Panc1 (cell line): ENCODE results near the gene MPL. TPM values are rescaled to one million over a fixed set of nuclear protein-coding genes. Genes with fewer than 3 reads are reported as not detected.

Experiments
- ATAC-seq: fragments of 200-7000 bp; cut with Tn5 transposase; 2 replicates; pipeline ENCODE4 v1.9.1; 2020; ENCODE audit warnings: mild to moderate bottlenecking, moderate library complexity
- BruUV-seq: library from RNA; stranded (reverse); fragments of 400-500 nt; replicated peaks from 2 replicates; lab custom pipeline; 2021; lab: Mats Ljungman, UMichigan
- CTCF ChIA-PET: fragments of 300-600 bp; sonication (Branson Sonifier 250); formaldehyde crosslinking; loops from one replicate; lab custom pipeline; 2022; ENCODE audit warnings: antibody characterized with exemption; lab: Charles Lee
- POLR2A ChIA-PET: fragments of 300-600 bp; sonication (Branson Sonifier 250); formaldehyde crosslinking; loops from one replicate; lab custom pipeline; 2022; ENCODE audit warnings: antibody characterized with exemption; lab: Charles Lee
- DNase-seq: peaks from one replicate; pipeline ENCODE4 v3.0.0-alpha.2; 2010; ENCODE audit warnings: low read depth, low spot score
- H3K27ac ChIP-seq: 2 replicates; pipeline ENCODE4 v1.5.1; 2011; ENCODE audit warnings: mild to moderate bottlenecking, low read length, inconsistent platforms
- H3K27me3 ChIP-seq: fragments of 200-500 bp; sonication (Bioruptor generic); 2 replicates; pipeline ENCODE4 v1.6.0; 2014; ENCODE audit warnings: low read length, inconsistent platforms; ENCODE audit not compliant: control insufficient read depth, insufficient read depth
- H3K36me3 ChIP-seq: fragments of 200-500 bp; sonication (Bioruptor generic); 2 replicates; pipeline ENCODE4 v1.5.1; 2014; ENCODE audit warnings: inconsistent platforms, mild to moderate bottlenecking, low read length, moderate library complexity; ENCODE audit not compliant: control insufficient read depth, insufficient read depth
- H3K4me1 ChIP-seq: 2 replicates; pipeline ENCODE4 v1.5.1; 2011; ENCODE audit warnings: inconsistent platforms, mild to moderate bottlenecking, low read length, moderate library complexity; ENCODE audit not compliant: control insufficient read depth, insufficient read depth
- H3K4me3 ChIP-seq, 2 experiments: 2 replicates each; pipeline ENCODE4 v1.5.1; 2011 to 2012; ENCODE audit warnings: low read depth in 2 of 2, low read length in 2 of 2, mild to moderate bottlenecking in 2 of 2, inconsistent platforms in 1 of 2, moderate library complexity in 1 of 2
- H3K9me3 ChIP-seq: fragments of 200-500 bp; sonication (Bioruptor generic); 2 replicates; pipeline ENCODE4 v1.5.1; 2014; ENCODE audit warnings: low read depth, mild to moderate bottlenecking, inconsistent platforms, low read length, moderate library complexity; ENCODE audit not compliant: control insufficient read depth, insufficient read depth
- CTCF ChIP-seq: fragments of 450-650 bp; IDR thresholded peaks from 2 replicates; pipeline ENCODE4 v1.5.1; 2017; ENCODE audit warnings: mild to moderate bottlenecking
- POLR2AphosphoS5 ChIP-seq: IDR thresholded peaks from 2 replicates; pipeline ENCODE4 v1.6.1; 2012; ENCODE audit warnings: mild to moderate bottlenecking, low read depth, low read length, moderate library complexity
- SIN3A ChIP-seq: IDR thresholded peaks from 2 replicates; pipeline ENCODE4 v1.6.1; 2012; ENCODE audit warnings: low read depth, mild to moderate bottlenecking, low read length, moderate library complexity, borderline replicate concordance; ENCODE audit not compliant: insufficient read depth
- TCF7L2 ChIP-seq: IDR thresholded peaks from 2 replicates; pipeline ENCODE4 v1.6.1; 2011; ENCODE audit warnings: mild to moderate bottlenecking, low read depth, low read length, inconsistent platforms
- in situ Hi-C: cut with HindIII; loops from 2 replicates; pipeline ENCODE4 v1.10.0; 2016; ENCODE audit warnings: low sequenced_read_pairs, low pct_unique_long_range_greater_than_20kb
- intact Hi-C: fragments of 100-400 bp; cut with micrococcal nuclease; formaldehyde crosslinking; loops from one replicate; pipeline ENCODE4 v1.10.0; 2022; ENCODE audit not compliant: unreplicated experiment
- total RNA-seq: library from RNA; stranded (reverse); gene quantifications from one replicate; pipeline ENCODE4 v1.2.1, GENCODE V29; 2021; ENCODE audit not compliant: unreplicated experiment
- TF ChIP-seq, protein P1 (sequence below), 2 experiments: IDR thresholded peaks; 2 replicates each; pipeline ENCODE4 v1.6.1; 2011 to 2012; ENCODE audit warnings: low read depth in 2 of 2, control low read depth in 1 of 2, low read length in 1 of 2, mild to moderate bottlenecking in 1 of 2, moderate library complexity in 1 of 2; ENCODE audit not compliant: insufficient read depth in 1 of 2

MPL gene
- total RNA-seq, 1 experiment from 2014 or later, result not detected

GRCh38 chr1:43358746-43359693 is 21.4 kb downstream of the MPL start, which contains the start of gene CDC20:
TSS of gene CDC20 (plus strand) at chr1:43358981. CDS start at chr1:43359216, 235 bp downstream.
- no peak for TF ChIP-seq CTCF
- TF ChIP-seq, protein P1, sequence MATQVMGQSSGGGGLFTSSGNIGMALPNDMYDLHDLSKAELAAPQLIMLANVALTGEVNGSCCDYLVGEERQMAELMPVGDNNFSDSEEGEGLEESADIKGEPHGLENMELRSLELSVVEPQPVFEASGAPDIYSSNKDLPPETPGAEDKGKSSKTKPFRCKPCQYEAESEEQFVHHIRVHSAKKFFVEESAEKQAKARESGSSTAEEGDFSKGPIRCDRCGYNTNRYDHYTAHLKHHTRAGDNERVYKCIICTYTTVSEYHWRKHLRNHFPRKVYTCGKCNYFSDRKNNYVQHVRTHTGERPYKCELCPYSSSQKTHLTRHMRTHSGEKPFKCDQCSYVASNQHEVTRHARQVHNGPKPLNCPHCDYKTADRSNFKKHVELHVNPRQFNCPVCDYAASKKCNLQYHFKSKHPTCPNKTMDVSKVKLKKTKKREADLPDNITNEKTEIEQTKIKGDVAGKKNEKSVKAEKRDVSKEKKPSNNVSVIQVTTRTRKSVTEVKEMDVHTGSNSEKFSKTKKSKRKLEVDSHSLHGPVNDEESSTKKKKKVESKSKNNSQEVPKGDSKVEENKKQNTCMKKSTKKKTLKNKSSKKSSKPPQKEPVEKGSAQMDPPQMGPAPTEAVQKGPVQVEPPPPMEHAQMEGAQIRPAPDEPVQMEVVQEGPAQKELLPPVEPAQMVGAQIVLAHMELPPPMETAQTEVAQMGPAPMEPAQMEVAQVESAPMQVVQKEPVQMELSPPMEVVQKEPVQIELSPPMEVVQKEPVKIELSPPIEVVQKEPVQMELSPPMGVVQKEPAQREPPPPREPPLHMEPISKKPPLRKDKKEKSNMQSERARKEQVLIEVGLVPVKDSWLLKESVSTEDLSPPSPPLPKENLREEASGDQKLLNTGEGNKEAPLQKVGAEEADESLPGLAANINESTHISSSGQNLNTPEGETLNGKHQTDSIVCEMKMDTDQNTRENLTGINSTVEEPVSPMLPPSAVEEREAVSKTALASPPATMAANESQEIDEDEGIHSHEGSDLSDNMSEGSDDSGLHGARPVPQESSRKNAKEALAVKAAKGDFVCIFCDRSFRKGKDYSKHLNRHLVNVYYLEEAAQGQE (IDR thresholded peaks at IDR 0.05; ENCODE audit: insufficient read depth in 1 of 2, low read depth in 2 of 2, low read length in 1 of 2), result 0 out of 4 replicates have a peak, but pooled peaks of 1 of the 2 experiments have one; percentile 14
- TF ChIP-seq POLR2AphosphoS5, result peak; percentile 92
- peak; percentile 100 for TF ChIP-seq SIN3A
- TF ChIP-seq TCF7L2, result no peak
- intact Hi-C loops (loop anchor here (5.0 kb wide), 1 partner anchor 122 kb away; no protein-coding TSS in a partner anchor), in situ Hi-C loops (no loop called here)
- peak within 1 kb of the TSS; percentile 100 for H3K27ac ChIP-seq
- POLR2A ChIA-PET, result interaction anchor here (1.4 kb wide), 1 partner anchor 10 kb away, joined by 3 read pairs; no protein-coding TSS in a partner anchor
- H3K9me3 ChIP-seq, result no peaks in the 10 kb centered on the region
- peaks cover 12% of the 10 kb centered on the region for H3K36me3 ChIP-seq
- no peaks in the 10 kb centered on the region for H3K27me3 ChIP-seq
- BruUV-seq, result no TSS peak
- peak; percentile 93 for DNase-seq
- peak within 1 kb of the TSS; percentile 90 to 95 for H3K4me3 ChIP-seq
- ATAC-seq, result peak; percentile 95
- CTCF ChIA-PET, result no interaction called here
- peaks cover 28% of the 10 kb centered on the region for H3K4me1 ChIP-seq

- CTCF ChIA-PET, result no interaction called here
- in situ Hi-C loops, result no loop called here
- no TSS peak for BruUV-seq
These were observed 22.1 kb downstream of the MPL start for GRCh38 chr1:43359696-43360095.

More at GRCh38 chr1:43359696-43360095, 22.1 kb downstream of the MPL start:
- Histone ChIP-seq H3K27me3 (no peaks in the 10 kb centered on the region), H3K36me3 (peaks cover 12% of the 10 kb centered on the region), H3K27ac (peak overlapping the region; percentile 93), H3K9me3 (no peaks in the 10 kb centered on the region), H3K4me1 (peaks cover 28% of the 10 kb centered on the region), H3K4me3 (peak overlapping the region; percentile 90 to 95)
- TF ChIP-seq, protein P1 (IDR thresholded peaks at IDR 0.05; ENCODE audit: insufficient read depth in 1 of 2, low read depth in 2 of 2, low read length in 1 of 2), result no peak
- TF ChIP-seq POLR2AphosphoS5 (no peak), CTCF (no peak), SIN3A (no peak), TCF7L2 (no peak)
- POLR2A ChIA-PET, result no interaction called here
- no peak for ATAC-seq
- no peak for DNase-seq
- intact Hi-C loops, result loop anchor here (5.0 kb wide), 1 partner anchor 122 kb away; no protein-coding TSS in a partner anchor
